ENCODE results near the gene SLC22A1. TPM values are rescaled to one million over a fixed set of nuclear protein-coding genes. Genes with fewer than 3 reads are reported as not detected.

SLC22A1 gene
- 0.35 TPM for total RNA-seq
- long read RNA-seq, result 0 reads

GRCh38 chr6:160121558-160121957 is at the start of gene SLC22A1:
TSS of gene SLC22A1 (plus strand) at chr6:160121815. CDS start at chr6:160121936, 121 bp downstream.
- intact Hi-C loops (cut with DNase I), result no loop called here
- no peak for ATAC-seq (ENCODE audit: poor library complexity)
- DNase-seq, result no peak

- intact Hi-C loops (cut with DNase I), result no loop called here
- ATAC-seq (ENCODE audit: poor library complexity) (no peak), DNase-seq (no peak)
Measured at GRCh38 chr6:160073272-160073671, 48.3 kb upstream of the SLC22A1 start.

- intact Hi-C loops (cut with DNase I), result no loop called here
- DNase-seq (no peak), ATAC-seq (ENCODE audit: poor library complexity) (no peak)
Measured at GRCh38 chr6:160076009-160076408, 45.6 kb upstream of the SLC22A1 start.

- intact Hi-C loops (cut with DNase I), result no loop called here
- ATAC-seq (ENCODE audit: poor library complexity), result no peak
- no peak for DNase-seq
Measured at GRCh38 chr6:160077024-160077423, 44.6 kb upstream of the SLC22A1 start.

- DNase-seq, result no peak
- ATAC-seq (ENCODE audit: poor library complexity), result no peak
- intact Hi-C loops (cut with DNase I), result no loop called here
Measured at GRCh38 chr6:160077526-160077925, 44.1 kb upstream of the SLC22A1 start.

- DNase-seq (no peak), ATAC-seq (ENCODE audit: poor library complexity) (no peak)
- intact Hi-C loops (cut with DNase I), result no loop called here
Measured at GRCh38 chr6:160078883-160079685, 42.5 kb upstream of the SLC22A1 start.

- DNase-seq, result no peak
- intact Hi-C loops (cut with DNase I), result no loop called here
Measured at GRCh38 chr6:160079686-160080043, 42.0 kb upstream of the SLC22A1 start.

GRCh38 chr6:160080097-160080496 is 41.5 kb upstream of the SLC22A1 start:
- ATAC-seq (ENCODE audit: poor library complexity), result no peak
- DNase-seq, result no peak
- intact Hi-C loops (cut with DNase I), result no loop called here

More at GRCh38 chr6:160079686-160080043, 42.0 kb upstream of the SLC22A1 start:
- ATAC-seq (ENCODE audit: poor library complexity), result no peak

GRCh38 chr6:160081398-160081797 is 40.2 kb upstream of the SLC22A1 start:
- ATAC-seq (ENCODE audit: poor library complexity), result no peak
- intact Hi-C loops (cut with DNase I), result no loop called here
- DNase-seq, result no peak

GRCh38 chr6:160082627-160083026 is 39.0 kb upstream of the SLC22A1 start:
- ATAC-seq (ENCODE audit: poor library complexity), result no peak
- no peak for DNase-seq
- intact Hi-C loops (cut with DNase I), result no loop called here

- intact Hi-C loops (cut with DNase I), result no loop called here
- no peak for DNase-seq
Measured at GRCh38 chr6:160084198-160084776, 37.3 kb upstream of the SLC22A1 start.

GRCh38 chr6:160085226-160085625 is 36.4 kb upstream of the SLC22A1 start:
- no peak for ATAC-seq (ENCODE audit: poor library complexity)

More at GRCh38 chr6:160084198-160084776, 37.3 kb upstream of the SLC22A1 start:
- no peak for ATAC-seq (ENCODE audit: poor library complexity)

GRCh38 chr6:160085713-160086505 is 35.7 kb upstream of the SLC22A1 start:
- ATAC-seq (ENCODE audit: poor library complexity), result no peak
- DNase-seq, result no peak
- intact Hi-C loops (cut with DNase I), result no loop called here

More at GRCh38 chr6:160085226-160085625, 36.4 kb upstream of the SLC22A1 start:
- no peak for DNase-seq
- intact Hi-C loops (cut with DNase I), result no loop called here

- intact Hi-C loops (cut with DNase I), result no loop called here
- DNase-seq (no peak), ATAC-seq (ENCODE audit: poor library complexity) (no peak)
Measured at GRCh38 chr6:160086754-160087153, 34.9 kb upstream of the SLC22A1 start.

GRCh38 chr6:160088069-160088783 is 33.4 kb upstream of the SLC22A1 start:
- ATAC-seq (ENCODE audit: poor library complexity), result peak; percentile 69
- intact Hi-C loops (cut with DNase I), result no loop called here
- peak; percentile 71 for DNase-seq

- no peak for DNase-seq
- intact Hi-C loops (cut with DNase I), result no loop called here
- no peak for ATAC-seq (ENCODE audit: poor library complexity)
Measured at GRCh38 chr6:160088784-160089533, 32.7 kb upstream of the SLC22A1 start.

- DNase-seq (no peak), ATAC-seq (ENCODE audit: poor library complexity) (no peak)
- intact Hi-C loops (cut with DNase I), result no loop called here
Measured at GRCh38 chr6:160089534-160089897, 32.1 kb upstream of the SLC22A1 start.

All from Right ventricle myocardium superior (tissue), 1 donor.